GM18907 (cell line): Measurements from ENCODE around the gene UBE2J1.
"Not testable (repeated sequence)": the region's sequence is repeated elsewhere in the genome, so short reads cannot be mapped to it uniquely, and the experiment has no call there.

Source experiments
- ATAC-seq: cut with Tn5 transposase; IDR thresholded peaks from one replicate; pipeline ENCODE4 v1.9.1; 2021; ENCODE audit warnings: mild to moderate bottlenecking, moderate library complexity; ENCODE audit not compliant: unreplicated experiment

The UBE2J1 gene

GRCh38 chr6:89352278-89353117, at the start of gene UBE2J1:
Gene UBE2J1, minus strand, starts transcription at chr6:89352722. Its CDS starts 153 bp downstream, at chr6:89352569.
- peak; percentile 43 for ATAC-seq

- no peak for ATAC-seq
These were observed 48.4 kb upstream of the UBE2J1 start for GRCh38 chr6:89400912-89401399.

- no peak for ATAC-seq
These were observed 47.5 kb upstream of the UBE2J1 start for GRCh38 chr6:89400050-89400449.

GRCh38 chr6:89398762-89399525, 46.4 kb upstream of the UBE2J1 start:
- ATAC-seq: no peak

- ATAC-seq: not testable (repeated sequence)
These were observed 45.4 kb upstream of the UBE2J1 start for GRCh38 chr6:89397884-89398283.

- ATAC-seq: no peak
These were observed 41.1 kb upstream of the UBE2J1 start for GRCh38 chr6:89393659-89394058.

- no peak for ATAC-seq
These were observed 40.3 kb upstream of the UBE2J1 start for GRCh38 chr6:89392823-89393222.

GRCh38 chr6:89388846-89389245, 36.3 kb upstream of the UBE2J1 start:
- no peak for ATAC-seq

- ATAC-seq: peak; percentile 96
These were observed 35.1 kb upstream of the UBE2J1 start for GRCh38 chr6:89387516-89388201.

GRCh38 chr6:89386917-89387491, 34.5 kb upstream of the UBE2J1 start:
- peak; percentile 34 for ATAC-seq

GRCh38 chr6:89385846-89386245, 33.3 kb upstream of the UBE2J1 start:
- ATAC-seq: no peak

- ATAC-seq: peak; percentile 35
These were observed 32.7 kb upstream of the UBE2J1 start for GRCh38 chr6:89385156-89385667.

GRCh38 chr6:89381031-89381430, 28.5 kb upstream of the UBE2J1 start:
- no peak for ATAC-seq

- ATAC-seq: no peak
These were observed 26.8 kb upstream of the UBE2J1 start for GRCh38 chr6:89379281-89379680.

GRCh38 chr6:89378628-89379027, 26.1 kb upstream of the UBE2J1 start:
- ATAC-seq: no peak

- peak; percentile 89 for ATAC-seq
These were observed 23.1 kb upstream of the UBE2J1 start for GRCh38 chr6:89375427-89376267.

- ATAC-seq: peak; percentile 38
These were observed 20.0 kb upstream of the UBE2J1 start for GRCh38 chr6:89372506-89372901.

GRCh38 chr6:89371849-89372505, 19.5 kb upstream of the UBE2J1 start:
- peak; percentile 70 for ATAC-seq

- no peak for ATAC-seq
These were observed 16.5 kb upstream of the UBE2J1 start for GRCh38 chr6:89368999-89369398.
